HepG2 (cell line): ENCODE data around the gene AKNA. TPM values are rescaled to one million over a fixed set of nuclear protein-coding genes. Genes with fewer than 3 reads are reported as not detected.

ENCODE experiments used
- ATAC-seq: fragments of 200-7000 bp; cut with Tn5 transposase; 3 replicates; pipeline ENCODE4 v1.9.1; 2020; ENCODE audit warnings: mild to moderate bottlenecking, moderate library complexity
- BruUV-seq: library from RNA; stranded (reverse); fragments of 400-500 nt; replicated peaks from 2 replicates; lab custom pipeline; 2021; lab: Mats Ljungman, UMichigan
- CTCF ChIA-PET: fragments of 300-600 bp; formaldehyde crosslinking; extraction: SDS; loops from one replicate; lab custom pipeline; 2021; ENCODE audit warnings: low total read pairs, inconsistent platforms, low intra/inter-chr PET ratio; lab: Yijun Ruan, JAX
- POLR2A ChIA-PET: fragments of 350-600 bp; sonication (Branson Sonifier 250); formaldehyde crosslinking; loops from one replicate; lab custom pipeline; 2020; ENCODE audit warnings: antibody characterized with exemption, inconsistent platforms; lab: Yijun Ruan, JAX
- DNase-seq: peaks from one replicate; pipeline ENCODE4 v3.0.0-alpha.2; 2015; ENCODE audit warnings: low spot score
- FAIRE-seq: peaks from 3 replicates; lab custom pipeline; 2011; peaks lifted over from hg19 to GRCh38; lab: Jason Lieb, UNC
- H2AFZ ChIP-seq: one replicate; pipeline ENCODE4 v1.6.1; 2011; ENCODE audit warnings: low read length, inconsistent platforms
- H3K27ac ChIP-seq: fragments of 300-600 bp; 3 replicates; pipeline ENCODE4 v1.8.0; 2011; ENCODE audit warnings: mixed run types, mild to moderate bottlenecking, mixed read lengths, low read length, inconsistent platforms; ENCODE audit not compliant: insufficient read depth; ENCODE audit errors: extremely low read length
- H3K27me3 ChIP-seq, 2 experiments: fragments of 200-600 bp in 1 of 2; 2 replicates in 1 of 2; 3 replicates in 1 of 2; pipeline versions ENCODE4 v1.6.0 to v1.8.0; 2011; ENCODE audit warnings: low read length in 2 of 2, mild to moderate bottlenecking in 2 of 2, moderate library complexity in 2 of 2, inconsistent platforms in 1 of 2; ENCODE audit not compliant: insufficient read depth in 2 of 2, control insufficient read depth in 1 of 2
- H3K36me3 ChIP-seq, 2 experiments: fragments of 200-600 bp in 1 of 2; replicated peaks in 1 of 2; 2 replicates in 1 of 2; 3 replicates in 1 of 2; pipeline versions ENCODE4 v1.5.1 to v1.8.0; 2011; ENCODE audit warnings: low read length in 2 of 2, inconsistent platforms in 1 of 2; ENCODE audit not compliant: insufficient read depth in 2 of 2, control insufficient read depth in 1 of 2
- H3K4me1 ChIP-seq: 2 replicates; pipeline ENCODE4 v1.5.1; 2012; ENCODE audit warnings: low read length, inconsistent platforms; ENCODE audit not compliant: insufficient read depth
- H3K4me2 ChIP-seq: 2 replicates; pipeline ENCODE4 v1.6.0; 2011; ENCODE audit warnings: low read depth, low read length, inconsistent platforms
- H3K4me3 ChIP-seq, 3 experiments: fragments of 200-600 bp in 1 of 3; sonication (generic), shearing (Covaris generic) in 1 of 3; replicated peaks in 1 of 3; 2 replicates each; pipeline ENCODE4 v1.5.1; 2011 to 2016; ENCODE audit warnings: low read length in 3 of 3, inconsistent platforms in 2 of 3, low read depth in 2 of 3, mild to moderate bottlenecking in 2 of 3, control low read depth in 1 of 3, mixed read lengths in 1 of 3; ENCODE audit not compliant: insufficient read depth in 1 of 3
- H3K79me2 ChIP-seq: one replicate; pipeline ENCODE4 v1.6.1; 2011; ENCODE audit warnings: low read length, inconsistent platforms; ENCODE audit not compliant: insufficient read depth
- H3K9ac ChIP-seq: 2 replicates; pipeline ENCODE4 v1.6.0; 2011; ENCODE audit warnings: mild to moderate bottlenecking, low read depth, low read length, inconsistent platforms; ENCODE audit not compliant: insufficient read depth
- H3K9me3 ChIP-seq: 2 replicates; pipeline ENCODE4 v1.5.1; 2012; ENCODE audit warnings: mild to moderate bottlenecking, low read length
- H4K20me1 ChIP-seq: 2 replicates; pipeline ENCODE4 v1.6.0; 2011; ENCODE audit warnings: inconsistent platforms, mild to moderate bottlenecking, low read length, moderate library complexity; ENCODE audit not compliant: insufficient read depth
- IRX3 ChIP-seq: sonication (generic); formaldehyde crosslinking; IDR thresholded peaks from 2 replicates; pipeline ENCODE4 v1.8.1; 2023; ENCODE audit warnings: mild to moderate bottlenecking, low read depth, missing genetic modification reagents, borderline replicate concordance
- NAIF1 ChIP-seq: sonication (generic); formaldehyde crosslinking; IDR thresholded peaks from 2 replicates; pipeline ENCODE4 v1.5.0; 2020; ENCODE audit warnings: mild to moderate bottlenecking, missing genetic modification reagents, borderline replicate concordance
- WGBS: methylation state at CpG from one replicate; pipeline ENCODE4 v1.1.6; 2017; ENCODE audit warnings: low lambda C conversion rate; 5-methylcytosine and 5-hydroxymethylcytosine counted together
- in situ Hi-C: cut with HindIII; loops from 2 replicates; pipeline ENCODE4 v1.10.0; 2017; ENCODE audit warnings: low pct_unique_long_range_greater_than_20kb; ENCODE audit not compliant: extremely low pct_ligation_motif_present
- intact Hi-C: fragments of 100-400 bp; cut with micrococcal nuclease; formaldehyde crosslinking; loops from one replicate; pipeline ENCODE4 v1.10.0; 2022; ENCODE audit not compliant: unreplicated experiment
- polyA plus RNA-seq, 8 experiments: library from polyadenylated mRNA; depleted of rRNA in 3 of 8; stranded (reverse) in 7 of 8; unstranded in 1 of 8; fragments of >200 nt; fragmentation: Illumina TruSeq in 4 of 8; extraction: Trizol in 4 of 8; gene quantifications; 2 replicates each; pipeline versions ENCODE4 v1.2.1 to v1.2.3, GENCODE V29; 2011 to 2016; ENCODE audit warnings: low read depth in 4 of 8, missing spikeins in 1 of 8, mixed read lengths in 1 of 8; ENCODE audit not compliant: insufficient read depth in 1 of 8
- total RNA-seq, 5 experiments: library from RNA; depleted of rRNA; stranded (reverse); fragments of >200 nt; fragmentation: Illumina TruSeq; extraction: Trizol; gene quantifications; 2 replicates each; pipeline ENCODE4 v1.2.3, GENCODE V29; 2016; ENCODE audit warnings: low read depth in 1 of 5
- TF ChIP-seq, protein P1 (sequence below): sonication (generic); formaldehyde crosslinking; IDR thresholded peaks from 2 replicates; pipeline ENCODE4 v1.8.0; 2022; ENCODE audit warnings: mild to moderate bottlenecking, missing genetic modification reagents, borderline replicate concordance
- TF ChIP-seq, protein P2 (sequence below): sonication (generic); formaldehyde crosslinking; IDR thresholded peaks from 2 replicates; pipeline ENCODE4 v1.4.0; 2020; ENCODE audit warnings: missing genetic modification reagents, borderline replicate concordance

The AKNA gene
- total and polyA plus RNA-seq, 2 of the 13 experiments (the other 11 are each of a cell fraction or from before 2014, with no cell fraction given): 3.0 to 3.1 TPM

DNA sequence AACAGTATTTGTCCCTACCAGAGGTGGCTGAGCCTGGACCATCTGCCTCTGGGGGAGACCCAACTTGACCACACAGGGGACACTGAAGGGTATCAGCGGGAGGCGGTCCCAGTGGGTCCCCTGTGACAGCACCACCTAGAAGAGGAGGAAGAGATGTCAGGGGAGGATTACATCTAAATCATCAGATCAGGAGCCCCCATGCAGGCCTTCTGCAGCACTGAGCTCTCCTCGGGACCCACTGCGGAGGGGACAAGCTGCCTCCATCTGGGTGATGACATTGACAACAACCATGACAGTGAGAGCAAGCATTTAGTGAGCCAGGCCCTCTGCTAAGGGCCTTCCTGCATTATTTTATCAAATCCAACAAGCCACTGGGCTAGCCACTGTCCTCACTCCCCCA, 45.8 kb downstream of the AKNA start:
- Histone ChIP-seq H3K4me2 (no peak overlapping the region), H3K36me3 (peaks cover 10 to 20% of the 10 kb centered on the region in 2 experiments; a peak in 2 of 5 replicates), H3K9ac (no peak overlapping the region), H3K79me2 (no peaks in the 10 kb centered on the region), H2AFZ (no peak overlapping the region), H3K4me3 (no peak overlapping the region), H3K27me3 (no peaks in the 10 kb centered on the region), H4K20me1 (no peaks in the 10 kb centered on the region), H3K27ac (no peak overlapping the region), H3K4me1 (no peaks in the 10 kb centered on the region), H3K9me3 (no peaks in the 10 kb centered on the region)
- CTCF ChIA-PET: no interaction called here
- intact Hi-C loops (no loop called here), in situ Hi-C loops (no loop called here)
- no TSS peak for BruUV-seq
- FAIRE-seq (no peak), DNase-seq (no peak), ATAC-seq (no peak)
- TF ChIP-seq NAIF1 (CRISPR knock-in tag): no peak
- TF ChIP-seq IRX3 (CRISPR knock-in tag): no peak
- TF ChIP-seq, protein P1, sequence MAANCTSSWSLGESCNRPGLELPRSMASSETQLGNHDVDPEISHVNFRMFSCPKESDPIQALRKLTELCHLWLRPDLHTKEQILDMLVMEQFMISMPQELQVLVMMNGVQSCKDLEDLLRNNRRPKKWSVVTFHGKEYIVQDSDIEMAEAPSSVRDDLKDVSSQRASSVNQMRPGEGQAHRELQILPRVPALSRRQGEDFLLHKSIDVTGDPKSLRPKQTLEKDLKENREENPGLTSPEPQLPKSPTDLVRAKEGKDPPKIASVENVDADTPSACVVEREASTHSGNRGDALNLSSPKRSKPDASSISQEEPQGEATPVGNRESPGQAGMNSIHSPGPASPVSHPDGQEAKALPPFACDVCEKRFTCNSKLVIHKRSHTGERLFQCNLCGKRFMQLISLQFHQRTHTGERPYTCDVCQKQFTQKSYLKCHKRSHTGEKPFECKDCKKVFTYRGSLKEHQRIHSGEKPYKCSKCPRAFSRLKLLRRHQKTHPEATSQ: no peak
- TF ChIP-seq, protein P2, sequence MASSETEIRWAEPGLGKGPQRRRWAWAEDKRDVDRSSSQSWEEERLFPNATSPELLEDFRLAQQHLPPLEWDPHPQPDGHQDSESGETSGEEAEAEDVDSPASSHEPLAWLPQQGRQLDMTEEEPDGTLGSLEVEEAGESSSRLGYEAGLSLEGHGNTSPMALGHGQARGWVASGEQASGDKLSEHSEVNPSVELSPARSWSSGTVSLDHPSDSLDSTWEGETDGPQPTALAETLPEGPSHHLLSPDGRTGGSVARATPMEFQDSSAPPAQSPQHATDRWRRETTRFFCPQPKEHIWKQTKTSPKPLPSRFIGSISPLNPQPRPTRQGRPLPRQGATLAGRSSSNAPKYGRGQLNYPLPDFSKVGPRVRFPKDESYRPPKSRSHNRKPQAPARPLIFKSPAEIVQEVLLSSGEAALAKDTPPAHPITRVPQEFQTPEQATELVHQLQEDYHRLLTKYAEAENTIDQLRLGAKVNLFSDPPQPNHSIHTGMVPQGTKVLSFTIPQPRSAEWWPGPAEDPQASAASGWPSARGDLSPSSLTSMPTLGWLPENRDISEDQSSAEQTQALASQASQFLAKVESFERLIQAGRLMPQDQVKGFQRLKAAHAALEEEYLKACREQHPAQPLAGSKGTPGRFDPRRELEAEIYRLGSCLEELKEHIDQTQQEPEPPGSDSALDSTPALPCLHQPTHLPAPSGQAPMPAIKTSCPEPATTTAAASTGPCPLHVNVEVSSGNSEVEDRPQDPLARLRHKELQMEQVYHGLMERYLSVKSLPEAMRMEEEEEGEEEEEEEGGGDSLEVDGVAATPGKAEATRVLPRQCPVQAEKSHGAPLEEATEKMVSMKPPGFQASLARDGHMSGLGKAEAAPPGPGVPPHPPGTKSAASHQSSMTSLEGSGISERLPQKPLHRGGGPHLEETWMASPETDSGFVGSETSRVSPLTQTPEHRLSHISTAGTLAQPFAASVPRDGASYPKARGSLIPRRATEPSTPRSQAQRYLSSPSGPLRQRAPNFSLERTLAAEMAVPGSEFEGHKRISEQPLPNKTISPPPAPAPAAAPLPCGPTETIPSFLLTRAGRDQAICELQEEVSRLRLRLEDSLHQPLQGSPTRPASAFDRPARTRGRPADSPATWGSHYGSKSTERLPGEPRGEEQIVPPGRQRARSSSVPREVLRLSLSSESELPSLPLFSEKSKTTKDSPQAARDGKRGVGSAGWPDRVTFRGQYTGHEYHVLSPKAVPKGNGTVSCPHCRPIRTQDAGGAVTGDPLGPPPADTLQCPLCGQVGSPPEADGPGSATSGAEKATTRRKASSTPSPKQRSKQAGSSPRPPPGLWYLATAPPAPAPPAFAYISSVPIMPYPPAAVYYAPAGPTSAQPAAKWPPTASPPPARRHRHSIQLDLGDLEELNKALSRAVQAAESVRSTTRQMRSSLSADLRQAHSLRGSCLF (CRISPR knock-in tag): no peak
- POLR2A ChIA-PET: no interaction called here
- 100% methylated on average over 2 of the region's 4 CpGs for WGBS
